IMR-90 (cell line): Measurements from ENCODE around the gene HS6ST2. TPM values are rescaled to one million over a fixed set of nuclear protein-coding genes. Genes with fewer than 3 reads are reported as not detected.

Source experiments
- ATAC-seq: fragments of 200-7000 bp; cut with Tn5 transposase; 2 replicates; pipeline ENCODE4 v1.9.1; 2020; ENCODE audit warnings: low read depth, mild to moderate bottlenecking, moderate library complexity
- BruUV-seq: library from RNA; stranded (reverse); fragments of 400-500 nt; replicated peaks from 2 replicates; lab custom pipeline; 2021; lab: Mats Ljungman, UMichigan
- CTCF ChIA-PET: fragments of 300-600 bp; formaldehyde crosslinking; extraction: SDS; loops from one replicate; lab custom pipeline; 2021; ENCODE audit warnings: antibody characterized with exemption; lab: Yijun Ruan, JAX
- POLR2A ChIA-PET: fragments of 300-600 bp; sonication (Branson Sonifier 250); formaldehyde crosslinking; loops from one replicate; lab custom pipeline; 2022; ENCODE audit warnings: antibody characterized with exemption; ENCODE audit not compliant: unreplicated experiment; lab: Charles Lee
- DNase-seq: peaks from one replicate; pipeline ENCODE4 v3.0.0; 2013
- H2AFZ ChIP-seq: replicated peaks from 2 replicates; pipeline ENCODE3; 2013; ENCODE audit warnings: low read length, mild to moderate bottlenecking; ENCODE audit not compliant: poor library complexity
- H2AK5ac ChIP-seq: 2 replicates; pipeline ENCODE4 v1.6.1; 2013; ENCODE audit warnings: low read depth, low read length, inconsistent platforms
- H2AK9ac ChIP-seq: replicated peaks from 2 replicates; pipeline ENCODE3; 2013; ENCODE audit warnings: mild to moderate bottlenecking, low read depth, low read length, moderate library complexity; ENCODE audit not compliant: poor library complexity
- H2BK120ac ChIP-seq: 2 replicates; pipeline ENCODE4 v1.6.1; 2013; ENCODE audit warnings: low read depth, low read length, inconsistent platforms
- H2BK15ac ChIP-seq: 3 replicates; pipeline ENCODE4 v1.6.1; 2013; ENCODE audit warnings: low read depth, low read length, inconsistent platforms
- H2BK20ac ChIP-seq: 2 replicates; pipeline ENCODE4 v1.6.1; 2013; ENCODE audit warnings: low read depth, mild to moderate bottlenecking, inconsistent platforms, low read length, moderate library complexity
- H2BK5ac ChIP-seq: 2 replicates; pipeline ENCODE4 v1.6.1; 2013; ENCODE audit warnings: mild to moderate bottlenecking, low read depth, low read length, inconsistent platforms; ENCODE audit not compliant: poor library complexity, severe bottlenecking
- H3K14ac ChIP-seq: replicated peaks from 2 replicates; pipeline ENCODE4 v1.6.1; 2013; ENCODE audit warnings: low read depth, low read length, inconsistent platforms
- H3K18ac ChIP-seq: 2 replicates; pipeline ENCODE4 v1.6.1; 2013; ENCODE audit warnings: low read depth, low read length, control low read depth
- H3K23ac ChIP-seq: 2 replicates; pipeline ENCODE4 v1.6.1; 2013; ENCODE audit warnings: low read depth, low read length, inconsistent platforms
- H3K27ac ChIP-seq: 2 replicates; pipeline ENCODE4 v1.5.1; 2013; ENCODE audit warnings: mild to moderate bottlenecking, control low read depth, low read length; ENCODE audit not compliant: insufficient read depth
- H3K27me3 ChIP-seq: 2 replicates; pipeline ENCODE4 v1.6.1; 2013; ENCODE audit warnings: low read length; ENCODE audit not compliant: control insufficient read depth, insufficient read depth
- H3K36me3 ChIP-seq: 2 replicates; pipeline ENCODE4 v1.6.1; 2013; ENCODE audit warnings: low read length, mixed read lengths; ENCODE audit not compliant: control insufficient read depth, insufficient read depth
- H3K4ac ChIP-seq: 2 replicates; pipeline ENCODE4 v1.6.1; 2013; ENCODE audit warnings: low read depth, low read length, inconsistent platforms
- H3K4me1 ChIP-seq: 2 replicates; pipeline ENCODE4 v1.6.1; 2013; ENCODE audit warnings: low read length, mixed read lengths; ENCODE audit not compliant: control insufficient read depth, insufficient read depth
- H3K4me2 ChIP-seq: 2 replicates; pipeline ENCODE4 v1.6.1; 2013; ENCODE audit warnings: low read depth, mild to moderate bottlenecking, control low read depth, low read length, moderate library complexity
- H3K4me3 ChIP-seq: 2 replicates; pipeline ENCODE4 v1.5.1; 2013; ENCODE audit warnings: low read depth, mild to moderate bottlenecking, control low read depth, low read length, moderate library complexity; ENCODE audit not compliant: insufficient read depth
- H3K56ac ChIP-seq: 2 replicates; pipeline ENCODE4 v1.6.1; 2013; ENCODE audit warnings: low read length, inconsistent platforms; ENCODE audit not compliant: insufficient read depth; ENCODE audit errors: extremely low read depth
- H3K79me1 ChIP-seq, 2 experiments: 2 replicates each; pipeline ENCODE4 v1.6.1; 2013; ENCODE audit warnings: low read length in 2 of 2, inconsistent platforms in 1 of 2, low read depth in 1 of 2
- H3K9ac ChIP-seq: 2 replicates; pipeline ENCODE4 v1.6.1; 2013; ENCODE audit warnings: low read depth, low read length, control low read depth
- H3K9me1 ChIP-seq: 2 replicates; pipeline ENCODE4 v1.6.1; 2013; ENCODE audit warnings: low read length, inconsistent platforms; ENCODE audit not compliant: insufficient read depth
- H3K9me3 ChIP-seq: 2 replicates; pipeline ENCODE4 v1.6.1; 2013; ENCODE audit warnings: low read length; ENCODE audit not compliant: control insufficient read depth, insufficient read depth
- H4K20me1 ChIP-seq: 2 replicates; pipeline ENCODE4 v1.6.1; 2013; ENCODE audit warnings: low read length, inconsistent platforms; ENCODE audit not compliant: insufficient read depth
- H4K5ac ChIP-seq: 2 replicates; pipeline ENCODE4 v1.6.1; 2013; ENCODE audit warnings: mild to moderate bottlenecking, low read depth, low read length, control low read depth
- H4K8ac ChIP-seq, 2 experiments: 2 replicates each; pipeline ENCODE4 v1.6.1; 2013; ENCODE audit warnings: low read depth in 2 of 2, low read length in 2 of 2, control low read depth in 1 of 2, inconsistent platforms in 1 of 2
- H4K91ac ChIP-seq: 2 replicates; pipeline ENCODE4 v1.6.1; 2013; ENCODE audit warnings: low read depth, low read length, inconsistent platforms; ENCODE audit not compliant: insufficient read depth
- BHLHE40 ChIP-seq: fragments of 150-350 bp; IDR thresholded peaks from 2 replicates; pipeline ENCODE4 v1.6.1; 2016; ENCODE audit warnings: mild to moderate bottlenecking, low read depth, low read length
- CEBPB ChIP-seq: IDR thresholded peaks from 2 replicates; pipeline ENCODE4 v1.6.1; 2012; ENCODE audit warnings: low read depth, low read length, improper control_type of control experiment
- CHD1 ChIP-seq: IDR thresholded peaks from 2 replicates; pipeline ENCODE4 v1.6.1; 2012; ENCODE audit warnings: low read depth, low read length, improper control_type of control experiment
- FOS ChIP-seq: fragments of 150-350 bp; IDR thresholded peaks from 2 replicates; pipeline ENCODE4 v1.6.1; 2016; ENCODE audit warnings: low read depth, low read length
- MXI1 ChIP-seq: IDR thresholded peaks from 2 replicates; pipeline ENCODE4 v1.6.1; 2012; ENCODE audit warnings: low read depth, mild to moderate bottlenecking, low read length, moderate library complexity, borderline replicate concordance
- POLR2A ChIP-seq: IDR thresholded peaks from 2 replicates; pipeline ENCODE4 v1.6.1; 2012; ENCODE audit warnings: mild to moderate bottlenecking, low read depth, low read length
- RAD21 ChIP-seq: IDR thresholded peaks from 2 replicates; pipeline ENCODE4 v1.6.1; 2012; ENCODE audit warnings: low read length, improper control_type of control experiment
- RCOR1 ChIP-seq: IDR thresholded peaks from 2 replicates; pipeline ENCODE4 v1.6.1; 2012; ENCODE audit warnings: mild to moderate bottlenecking, low read length, improper control_type of control experiment; ENCODE audit not compliant: insufficient replicate concordance
- SMC3 ChIP-seq: fragments of 150-350 bp; IDR thresholded peaks from 2 replicates; pipeline ENCODE4 v1.6.1; 2016; ENCODE audit warnings: low read depth, mild to moderate bottlenecking, antibody characterized with exemption, low read length, moderate library complexity
- WGBS, 2 experiments: methylation state at CpG; one replicate each; pipeline versions ENCODE4 v1.1.5 to v1.1.7; 2013; ENCODE audit warnings: missing lambda C conversion rate in 2 of 2; ENCODE audit not compliant: insufficient read length in 1 of 2; ENCODE audit errors: extremely low coverage in 2 of 2; 5-methylcytosine and 5-hydroxymethylcytosine counted together
- dilution Hi-C: fragments of 300-500 bp; cut with HindIII; formaldehyde crosslinking; loops from one replicate; pipeline ENCODE4 v1.14.3; 2018; ENCODE audit warnings: low sequenced_read_pairs; ENCODE audit not compliant: unreplicated experiment
- in situ Hi-C: fragments of 300-500 bp; cut with MboI; formaldehyde crosslinking; loops from 3 replicates; pipeline ENCODE4 v1.14.3; 2019; ENCODE audit warnings: low sequenced_read_pairs, inconsistent platforms, mixed read lengths
- intact Hi-C: fragments of 100-400 bp; cut with micrococcal nuclease; formaldehyde crosslinking; loops from 2 replicates; pipeline ENCODE4 v1.10.0; 2022
- polyA plus RNA-seq, 3 experiments: library from polyadenylated mRNA; depleted of rRNA; stranded (reverse); fragments of >200 nt; gene quantifications; 2 replicates each; pipeline ENCODE4 v1.2.3, GENCODE V29; 2012; ENCODE audit warnings: low replicate concordance in 1 of 3
- total RNA-seq: library from RNA; depleted of rRNA; stranded (reverse); fragments of >200 nt; gene quantifications from 2 replicates; pipeline ENCODE4 v1.2.3, GENCODE V29; 2012

HS6ST2 gene
- total and polyA plus RNA-seq, 2 of the 4 experiments (the other 2 are of a cell fraction): not detected

DNA sequence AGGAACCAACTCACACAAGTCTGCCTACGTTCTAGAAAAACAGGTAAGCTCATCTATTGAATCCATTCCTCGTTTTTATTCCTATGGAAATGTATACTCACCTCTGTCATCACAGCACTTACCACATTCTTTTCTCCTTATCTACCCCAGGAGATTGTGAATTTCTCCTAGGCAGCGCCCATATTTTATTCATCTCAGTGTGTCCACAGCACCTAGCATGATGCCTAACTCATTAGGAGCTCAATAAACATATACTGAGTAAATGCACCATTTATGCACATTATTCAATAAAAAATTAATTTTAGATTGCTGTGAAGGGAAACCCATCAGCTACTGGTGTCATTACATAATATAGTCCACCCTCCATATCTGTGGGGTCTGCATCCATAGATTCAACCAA is 363.4 kb downstream of the HS6ST2 start:
- H2AFZ ChIP-seq: no peak overlapping the region
- H4K91ac ChIP-seq: no peak overlapping the region
- no peak overlapping the region for H3K56ac ChIP-seq
- ATAC-seq (no peak), DNase-seq (no peak)
- no peak overlapping the region for H3K23ac ChIP-seq
- dilution Hi-C loops (no loop called here), in situ Hi-C loops (no loop called here), intact Hi-C loops (loop anchor here (5.0 kb wide), 1 partner anchor 303 kb away; no protein-coding TSS in a partner anchor)
- H3K79me1 ChIP-seq: no peaks in the 10 kb centered on the region
- POLR2A ChIA-PET: no interaction called here
- no peak overlapping the region for H3K4me3 ChIP-seq
- TF ChIP-seq CEBPB: no peak
- no peak for TF ChIP-seq CHD1
- no peak for TF ChIP-seq SMC3
- no peak for TF ChIP-seq FOS
- no peak for TF ChIP-seq POLR2A
- no peak for TF ChIP-seq RCOR1
- no peak for TF ChIP-seq MXI1
- TF ChIP-seq RAD21: no peak
- no peak for TF ChIP-seq BHLHE40
- H2AK5ac ChIP-seq: no peak overlapping the region
- H3K27me3 ChIP-seq: peaks cover 2% of the 10 kb centered on the region; the same call in 1 of the 2 replicates
- H4K20me1 ChIP-seq: no peaks in the 10 kb centered on the region
- H3K36me3 ChIP-seq: no peaks in the 10 kb centered on the region
- no peak overlapping the region for H2BK15ac ChIP-seq
- H2BK20ac ChIP-seq: no peak overlapping the region
- no peak overlapping the region for H3K14ac ChIP-seq
- no TSS peak for BruUV-seq
- CTCF ChIA-PET: interaction anchor here (1.0 kb wide), 1 partner anchor 503 kb away, joined by 3 read pairs; no protein-coding TSS in a partner anchor
- no peak overlapping the region for H4K8ac ChIP-seq
- H3K9ac ChIP-seq: no peak overlapping the region
- H3K4me1 ChIP-seq: no peaks in the 10 kb centered on the region
- no peak overlapping the region for H3K27ac ChIP-seq
- H4K5ac ChIP-seq: no peak overlapping the region
- no peak overlapping the region for H3K4me2 ChIP-seq
- H3K4ac ChIP-seq: no peak overlapping the region
- no peak overlapping the region for H2BK5ac ChIP-seq
- no peak overlapping the region for H2AK9ac ChIP-seq
- WGBS, 2 experiments: 29% methylated on average over 1 of the region's 3 CpGs; no CpG with 5 or more reads in 1 of the 2 experiments
- H2BK120ac ChIP-seq: no peak overlapping the region
- H3K9me3 ChIP-seq: no peaks in the 10 kb centered on the region
- H3K9me1 ChIP-seq: no peaks in the 10 kb centered on the region
- H3K18ac ChIP-seq: no peak overlapping the region
